WTC11 (cell line): ENCODE data around the gene NOB1. TPM values are rescaled to one million over a fixed set of nuclear protein-coding genes. Genes with fewer than 3 reads are reported as not detected.

Experiments
- total RNA-seq: library from RNA; stranded (reverse); gene quantifications from 3 replicates; pipeline ENCODE4 v1.2.3, GENCODE V29; 2021

Gene NOB1
- total RNA-seq, 1 experiment from 2014 or later, result 88.0 TPM

Other genes starting within 250 kb of the NOB1 start
- 23.2 to 23.7 TPM (median 23.5 TPM) in 3 replicates for gene NFAT5, start 189.0 kb downstream of the NOB1 start, total RNA-seq
- 32.6 to 38.9 TPM (median 34.7 TPM) in 3 replicates for gene NQO1, start 28.4 kb downstream of the NOB1 start, total RNA-seq
- gene WWP2, start 7.4 kb upstream of the NOB1 start, total RNA-seq, result 37.9 to 39.1 TPM (median 39.0 TPM) in 3 replicates
- 0.26 to 0.46 TPM (median 0.46 TPM) in 3 replicates for gene CLEC18A, start 196.4 kb upstream of the NOB1 start, total RNA-seq